Naive thymus-derived CD8-positive, alpha-beta T cell (primary cell): ENCODE measurements around the gene EXOC4. TPM values are rescaled to one million over a fixed set of nuclear protein-coding genes. Genes with fewer than 3 reads are reported as not detected.

ENCODE experiments used
- ATAC-seq, 2 donors: fragments of 150-1000 bp; cut with Tn5 transposase in 1 of 2; sonication (Bioruptor Pico), chemical (Tn5 transposase) in 1 of 2; 1 replicate in 1 of 2; 2 replicates in 1 of 2; pipeline ENCODE4 v1.10.0; 2021; ENCODE audit warnings: mild to moderate bottlenecking in 2 of 2, moderate library complexity in 2 of 2
- POLR2A ChIA-PET: fragments of 350-600 bp; sonication (Branson Sonifier 250); formaldehyde crosslinking; loops from one replicate; lab custom pipeline; 2021; ENCODE audit warnings: antibody characterized with exemption; lab: Charles Lee
- DNase-seq, 10 donors: peaks; one replicate each; pipeline versions ENCODE4 v3.0.0 to v3.0.0-alpha.2; 2020 to 2022
- H3K27ac Mint-ChIP-seq, 10 donors: one replicate each; pipeline ENCODE4 v1.8.0; 2020 to 2022; ENCODE audit warnings: mild to moderate bottlenecking in 10 of 10, mixed read lengths in 10 of 10, moderate library complexity in 4 of 10, inconsistent platforms in 1 of 10
- H3K27me3 Mint-ChIP-seq, 5 donors: one replicate each; pipeline ENCODE4 v1.8.0; 2021 to 2022; ENCODE audit warnings: mixed read lengths in 5 of 5
- H3K36me3 Mint-ChIP-seq, 3 donors: one replicate each; pipeline ENCODE4 v1.8.0; 2020 to 2022; ENCODE audit warnings: mixed read lengths in 3 of 3, mild to moderate bottlenecking in 2 of 3, inconsistent platforms in 1 of 3
- H3K4me1 Mint-ChIP-seq, 4 donors: one replicate each; pipeline ENCODE4 v1.8.0; 2021 to 2022; ENCODE audit warnings: mixed read lengths in 4 of 4
- H3K4me3 Mint-ChIP-seq, 10 donors: one replicate each; pipeline ENCODE4 v1.8.0; 2020 to 2022; ENCODE audit warnings: mild to moderate bottlenecking in 10 of 10, mixed read lengths in 10 of 10, moderate library complexity in 6 of 10, inconsistent platforms in 1 of 10
- H3K9me3 Mint-ChIP-seq, 9 donors: one replicate each; pipeline ENCODE4 v1.8.0; 2020 to 2022; ENCODE audit warnings: mixed read lengths in 9 of 9, mild to moderate bottlenecking in 3 of 9, inconsistent platforms in 1 of 9, moderate library complexity in 1 of 9
- polyA plus RNA-seq, 3 donors: library from polyadenylated mRNA; unstranded; fragments of 300-500 nt; fragmentation: Illumina TruSeq; gene quantifications; one replicate each; pipeline ENCODE4 v1.2.3, GENCODE V29; 2021
- total RNA-seq, 8 experiments: library from RNA in 2 of 8; stranded (reverse) in 2 of 8; gene quantifications; one replicate each; pipeline ENCODE4 v1.2.3 and lab custom pipeline; 2021 to 2026

The EXOC4 gene
- total and polyA plus RNA-seq, 5 experiments from 2014 or later, result 29.4 to 68.6 (median 42.4) TPM

DNA sequence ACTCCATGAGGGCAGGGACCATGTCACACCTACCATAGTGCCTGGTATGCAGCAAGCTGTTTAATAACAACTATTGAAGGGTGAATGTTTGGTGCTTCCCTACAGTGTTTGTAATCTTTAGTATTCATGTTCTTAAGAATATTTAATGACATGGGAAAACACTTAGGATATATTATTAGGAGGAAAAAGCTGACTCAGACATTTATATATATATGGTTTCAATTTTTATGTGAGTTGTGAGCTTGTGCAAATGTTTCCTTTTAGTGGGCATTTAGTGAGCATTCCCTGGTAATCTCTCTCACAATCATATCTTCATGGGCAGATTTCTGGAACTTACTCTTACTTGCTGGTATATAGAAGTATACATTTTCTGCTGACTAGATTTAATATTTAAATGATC, 359.1 kb downstream of the EXOC4 start:
- H3K27ac Mint-ChIP-seq, result no peak overlapping the region
- peaks cover 0 to 14% (median 5%) of the 10 kb centered on the region in 4 donors for H3K4me1 Mint-ChIP-seq
- DNase-seq (no peak), ATAC-seq (no peak)
- H3K27me3 Mint-ChIP-seq, result no peaks in the 10 kb centered on the region
- H3K36me3 Mint-ChIP-seq, result peaks cover 0 to 13% (median 11%) of the 10 kb centered on the region in 3 donors
- no peak overlapping the region for H3K4me3 Mint-ChIP-seq
- no peaks in the 10 kb centered on the region for H3K9me3 Mint-ChIP-seq
- POLR2A ChIA-PET, result no interaction called here

DNA sequence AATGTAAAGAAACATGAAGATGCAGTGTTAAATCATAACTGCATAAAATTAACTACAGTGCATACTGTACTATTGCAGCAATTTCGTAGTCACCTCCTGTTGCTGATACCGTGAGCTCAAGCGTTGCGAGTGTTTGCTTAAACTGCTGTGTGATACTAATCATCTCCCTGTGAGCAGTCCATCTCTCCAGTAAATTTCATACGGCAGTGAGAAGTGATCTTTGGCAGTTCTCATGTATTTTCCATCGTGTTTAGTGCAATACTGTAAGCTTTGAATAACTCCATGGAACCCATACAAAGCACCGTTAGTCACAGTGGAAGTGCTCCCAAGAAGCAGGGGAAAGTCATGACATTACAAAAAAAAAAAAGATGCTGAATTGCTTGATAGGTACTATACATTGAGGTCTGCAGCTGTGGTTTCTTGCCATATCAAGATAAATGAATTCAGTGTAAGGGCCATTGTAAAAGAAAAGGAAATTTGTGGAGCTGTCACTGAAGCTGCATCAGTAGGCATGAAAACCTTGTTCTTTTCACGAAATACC, 360.4 kb downstream of the EXOC4 start:
- Mint-ChIP-seq H3K4me3 (no peak overlapping the region), H3K27me3 (no peaks in the 10 kb centered on the region), H3K36me3 (peaks cover 0 to 19% (median 11%) of the 10 kb centered on the region in 3 donors), H3K27ac (peak overlapping the region in 1 of 10 donors; percentile 26), H3K4me1 (peaks cover 0 to 14% (median 5%) of the 10 kb centered on the region in 4 donors), H3K9me3 (no peaks in the 10 kb centered on the region)
- POLR2A ChIA-PET, result no interaction called here
- no peak for ATAC-seq
- DNase-seq, result no peak

- peaks cover 0 to 1% (median 0%) of the 10 kb centered on the region in 9 donors for H3K9me3 Mint-ChIP-seq
- no peak for DNase-seq
- no peak for ATAC-seq
- peaks cover 4 to 16% (median 13%) of the 10 kb centered on the region in 3 donors for H3K36me3 Mint-ChIP-seq
- peaks cover 0 to 14% (median 5%) of the 10 kb centered on the region in 4 donors for H3K4me1 Mint-ChIP-seq
- POLR2A ChIA-PET, result no interaction called here
- no peak overlapping the region for H3K4me3 Mint-ChIP-seq
- no peaks in the 10 kb centered on the region for H3K27me3 Mint-ChIP-seq
- no peak overlapping the region for H3K27ac Mint-ChIP-seq
Measured at GRCh38 chr7:133614251-133614650, 361.4 kb downstream of the EXOC4 start.

DNA sequence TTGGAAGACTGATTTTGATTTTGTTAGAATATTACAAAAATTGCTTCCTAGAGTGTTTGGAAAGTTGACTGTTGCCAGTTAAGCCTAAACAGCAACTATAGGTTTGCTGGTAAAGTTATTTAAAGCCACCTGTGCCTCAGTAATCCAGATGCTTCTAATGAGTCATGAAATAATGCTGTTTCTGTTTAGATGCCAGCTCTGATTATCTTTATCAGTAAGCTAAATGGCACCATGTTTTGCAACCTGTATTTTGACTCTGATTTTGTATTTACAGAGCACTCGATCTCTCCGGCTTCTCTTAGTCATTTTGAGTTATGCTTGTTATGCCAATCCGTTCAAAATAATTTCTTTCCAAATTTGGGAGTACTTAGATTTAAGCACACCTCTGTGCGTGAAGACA, 366.1 kb downstream of the EXOC4 start:
- no peak for DNase-seq
- Mint-ChIP-seq H3K9me3 (peaks cover 0 to 1% (median 0%) of the 10 kb centered on the region in 9 donors), H3K36me3 (peaks cover 6 to 17% (median 9%) of the 10 kb centered on the region in 3 donors), H3K4me1 (peaks cover 0 to 3% (median 1%) of the 10 kb centered on the region in 4 donors), H3K4me3 (no peak overlapping the region), H3K27ac (peak overlapping the region in 1 of 10 donors; percentile 11), H3K27me3 (no peaks in the 10 kb centered on the region)
- POLR2A ChIA-PET, result no interaction called here
- no peak for ATAC-seq

DNA sequence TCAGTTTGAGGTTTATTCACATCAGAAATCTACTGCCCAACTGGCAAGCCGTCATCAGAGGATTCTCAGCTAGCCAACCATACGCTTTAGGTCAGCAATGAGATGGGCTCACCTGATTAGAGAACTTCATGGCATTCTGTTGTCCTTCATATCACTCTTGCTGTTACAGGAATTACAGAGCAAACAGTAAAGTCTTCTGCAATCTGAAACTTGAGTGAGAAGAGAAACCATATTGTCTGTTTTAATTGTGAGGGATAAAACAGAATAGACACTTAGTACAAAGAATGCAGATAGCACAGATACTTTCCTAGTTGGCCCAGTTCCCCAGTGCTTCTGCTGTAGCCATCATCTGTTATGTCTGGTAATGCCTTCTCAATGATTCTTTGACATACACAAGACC, 366.6 kb downstream of the EXOC4 start:
- DNase-seq (no peak), ATAC-seq (no peak)
- Mint-ChIP-seq H3K27ac (no peak overlapping the region), H3K27me3 (no peaks in the 10 kb centered on the region), H3K4me1 (peaks cover 0 to 3% (median under 1%) of the 10 kb centered on the region in 4 donors), H3K4me3 (no peak overlapping the region), H3K9me3 (peaks cover 0 to 1% (median 0%) of the 10 kb centered on the region in 9 donors), H3K36me3 (peaks cover 6 to 14% (median 9%) of the 10 kb centered on the region in 3 donors)
- POLR2A ChIA-PET, result no interaction called here

DNA sequence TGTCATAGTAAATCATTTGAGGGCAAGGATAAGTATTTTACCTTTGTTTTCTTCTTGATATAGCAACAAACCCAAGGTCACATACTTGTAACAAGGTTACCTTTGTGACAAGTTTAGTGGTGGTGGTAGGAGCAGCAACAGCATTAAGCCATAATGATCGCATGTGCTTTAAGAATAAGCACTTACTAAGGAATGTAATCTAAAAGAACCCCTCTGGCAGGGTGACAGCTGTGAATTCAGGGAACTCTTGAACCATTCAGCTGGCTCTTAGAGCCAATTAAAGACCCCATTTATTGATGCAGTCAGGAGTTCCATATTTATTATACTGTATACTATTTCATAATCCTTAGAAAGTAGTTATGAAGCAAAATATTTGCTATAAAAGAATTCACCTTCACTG, 370.8 kb downstream of the EXOC4 start:
- Mint-ChIP-seq H3K4me1 (peaks cover 0 to 4% (median under 1%) of the 10 kb centered on the region in 4 donors), H3K4me3 (no peak overlapping the region), H3K36me3 (peaks cover 23 to 31% (median 24%) of the 10 kb centered on the region in 3 donors), H3K9me3 (peaks cover 0 to 10% (median 1%) of the 10 kb centered on the region in 9 donors), H3K27ac (no peak overlapping the region), H3K27me3 (no peaks in the 10 kb centered on the region)
- ATAC-seq, result no peak
- DNase-seq, result no peak
- POLR2A ChIA-PET, result no interaction called here

- peaks cover 0 to 5% (median 0%) of the 10 kb centered on the region in 4 donors for H3K4me1 Mint-ChIP-seq
Measured at GRCh38 chr7:133625046-133625445, 372.2 kb downstream of the EXOC4 start.

GRCh38 chr7:133629701-133630100, 376.8 kb downstream of the EXOC4 start:
- Mint-ChIP-seq H3K27ac (no peak overlapping the region), H3K4me3 (no peak overlapping the region), H3K36me3 (peaks cover 38 to 73% (median 56%) of the 10 kb centered on the region in 3 donors), H3K4me1 (peaks cover 0 to 2% (median under 1%) of the 10 kb centered on the region in 4 donors), H3K27me3 (no peaks in the 10 kb centered on the region), H3K9me3 (peaks cover 0 to 12% (median 10%) of the 10 kb centered on the region in 9 donors)
- DNase-seq (no peak), ATAC-seq (no peak)
- POLR2A ChIA-PET, result no interaction called here

More at GRCh38 chr7:133625046-133625445, 372.2 kb downstream of the EXOC4 start:
- Mint-ChIP-seq H3K9me3 (peaks cover 0 to 11% (median 3%) of the 10 kb centered on the region in 9 donors), H3K36me3 (peaks cover 22 to 43% (median 34%) of the 10 kb centered on the region in 3 donors), H3K27ac (no peak overlapping the region), H3K4me3 (no peak overlapping the region), H3K27me3 (no peaks in the 10 kb centered on the region)
- ATAC-seq, result no peak
- DNase-seq, result no peak
- POLR2A ChIA-PET, result no interaction called here

GRCh38 chr7:133633055-133633454, 380.2 kb downstream of the EXOC4 start:
- DNase-seq (no peak), ATAC-seq (no peak)
- no peaks in the 10 kb centered on the region for H3K27me3 Mint-ChIP-seq
- H3K36me3 Mint-ChIP-seq, result peaks cover 27 to 56% (median 50%) of the 10 kb centered on the region in 3 donors
- H3K4me1 Mint-ChIP-seq, result peaks cover 0 to 2% (median under 1%) of the 10 kb centered on the region in 4 donors
- peaks cover 0 to 12% (median 10%) of the 10 kb centered on the region in 9 donors for H3K9me3 Mint-ChIP-seq
- POLR2A ChIA-PET, result no interaction called here
- no peak overlapping the region for H3K4me3 Mint-ChIP-seq
- no peak overlapping the region for H3K27ac Mint-ChIP-seq

DNA sequence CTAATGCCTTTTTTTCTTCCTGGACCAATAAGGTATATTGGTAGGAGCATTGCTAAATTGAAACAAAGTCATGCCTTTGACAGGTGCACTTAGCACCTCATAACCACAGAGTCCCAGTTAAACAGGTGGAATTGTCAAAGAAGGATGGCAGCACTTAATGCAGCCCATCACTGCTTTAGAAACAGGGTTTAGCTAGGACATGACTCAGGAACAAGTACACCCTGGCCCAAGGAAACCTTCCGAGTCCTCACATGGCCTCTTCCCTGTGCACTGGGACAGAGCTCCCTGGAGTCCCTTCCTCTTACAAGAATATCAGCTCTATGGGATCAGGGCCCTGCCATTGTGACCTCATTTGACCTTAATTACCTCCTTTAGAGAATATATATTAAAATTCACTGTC, 382.7 kb downstream of the EXOC4 start:
- no peak overlapping the region for H3K27ac Mint-ChIP-seq
- no peaks in the 10 kb centered on the region for H3K27me3 Mint-ChIP-seq
- peaks cover 11 to 32% (median 26%) of the 10 kb centered on the region in 3 donors for H3K36me3 Mint-ChIP-seq
- H3K9me3 Mint-ChIP-seq, result peaks cover 0 to 8% (median 3%) of the 10 kb centered on the region in 9 donors
- ATAC-seq, result no peak
- POLR2A ChIA-PET, result no interaction called here
- no peak overlapping the region for H3K4me3 Mint-ChIP-seq
- H3K4me1 Mint-ChIP-seq, result peaks cover 0 to 2% (median 0%) of the 10 kb centered on the region in 4 donors
- no peak for DNase-seq

DNA sequence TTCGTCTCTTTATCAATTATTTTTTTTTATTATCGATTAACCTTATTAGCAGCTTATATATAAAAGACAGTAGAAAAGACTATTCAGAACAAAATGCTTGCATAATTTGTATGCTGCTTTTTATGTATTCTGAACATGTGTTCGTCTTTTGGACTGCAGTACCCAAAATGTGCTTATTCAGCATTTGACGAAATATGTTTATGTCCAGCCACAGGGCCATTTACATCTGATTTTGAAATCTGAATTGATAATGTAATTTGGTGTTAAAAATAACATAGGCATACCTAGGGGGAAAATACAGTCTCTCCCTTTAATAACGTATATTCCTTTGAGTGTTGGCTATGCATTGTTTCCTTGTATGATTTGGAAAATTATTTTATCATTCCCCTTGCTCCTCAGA, 386.0 kb downstream of the EXOC4 start:
- ATAC-seq, result no peak
- H3K4me3 Mint-ChIP-seq, result no peak overlapping the region
- DNase-seq, result no peak
- H3K4me1 Mint-ChIP-seq, result no peaks in the 10 kb centered on the region
- peaks cover 0 to 11% (median 0%) of the 10 kb centered on the region in 9 donors for H3K9me3 Mint-ChIP-seq
- no peak overlapping the region for H3K27ac Mint-ChIP-seq
- peaks cover 16 to 26% (median 23%) of the 10 kb centered on the region in 3 donors for H3K36me3 Mint-ChIP-seq
- POLR2A ChIA-PET, result no interaction called here
- no peaks in the 10 kb centered on the region for H3K27me3 Mint-ChIP-seq

DNA sequence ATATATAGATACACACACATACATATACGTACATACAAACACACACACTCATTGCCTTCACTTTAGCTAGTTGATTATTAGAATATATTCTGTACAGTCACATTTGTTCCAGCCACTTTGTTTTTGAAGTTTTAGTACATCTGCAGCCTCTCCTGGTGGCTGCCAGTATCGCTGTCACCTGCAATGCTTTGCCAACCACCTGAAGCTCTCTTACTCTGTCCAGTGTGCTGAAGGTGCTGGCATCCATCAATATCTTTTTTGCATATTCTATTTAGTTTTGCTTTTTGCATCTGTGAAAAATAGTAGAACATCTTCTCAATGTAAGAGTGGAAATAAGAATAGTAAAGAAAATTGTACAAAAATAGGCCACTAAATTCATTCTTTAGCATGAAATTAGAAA, 388.6 kb downstream of the EXOC4 start:
- Mint-ChIP-seq H3K27ac (no peak overlapping the region), H3K9me3 (peaks cover 0 to 13% (median 0%) of the 10 kb centered on the region in 9 donors), H3K4me1 (peaks cover 0 to 5% (median 0%) of the 10 kb centered on the region in 4 donors), H3K36me3 (peaks cover 16 to 23% (median 17%) of the 10 kb centered on the region in 3 donors), H3K27me3 (no peaks in the 10 kb centered on the region), H3K4me3 (no peak overlapping the region)
- POLR2A ChIA-PET, result interaction anchor here (0.6 kb wide), 1 partner anchor 1029 kb away, joined by 4 read pairs; no protein-coding TSS in a partner anchor
- DNase-seq (no peak), ATAC-seq (no peak)

GRCh38 chr7:133642907-133643306, 390.0 kb downstream of the EXOC4 start:
- ATAC-seq, result no peak
- H3K4me3 Mint-ChIP-seq, result no peak overlapping the region

More at GRCh38 chr7:133642907-133643306, 390.0 kb downstream of the EXOC4 start:
- peaks cover 0 to 13% (median 0%) of the 10 kb centered on the region in 9 donors for H3K9me3 Mint-ChIP-seq
- peak overlapping the region in 1 of 10 donors; percentile 4 for H3K27ac Mint-ChIP-seq
- no peaks in the 10 kb centered on the region for H3K27me3 Mint-ChIP-seq
- POLR2A ChIA-PET, result no interaction called here
- H3K4me1 Mint-ChIP-seq, result peaks cover 0 to 5% (median 0%) of the 10 kb centered on the region in 4 donors
- peaks cover 16 to 23% (median 17%) of the 10 kb centered on the region in 3 donors for H3K36me3 Mint-ChIP-seq
- no peak for DNase-seq
